K562 (cell line): Measurements from ENCODE around the gene COG3. TPM values are rescaled to one million over a fixed set of nuclear protein-coding genes. Genes with fewer than 3 reads are reported as not detected.

Experiments used
- NR2C2 ChIP-seq, 2 experiments: fragments of 200-800 bp in 1 of 2; sonication (Bioruptor generic) in 1 of 2; sonication (generic) in 1 of 2; formaldehyde crosslinking in 1 of 2; IDR thresholded peaks; 2 replicates each; pipeline versions ENCODE4 v1.6.1 to v1.8.0; 2016 to 2022; ENCODE audit warnings: mild to moderate bottlenecking in 1 of 2, missing compliant biosample characterization in 1 of 2, missing genetic modification characterization in 1 of 2, missing genetic modification reagents in 1 of 2
- STAT6 ChIP-seq: sonication (generic); formaldehyde crosslinking; IDR thresholded peaks from 2 replicates; pipeline ENCODE4 v1.8.1; 2023; ENCODE audit warnings: mild to moderate bottlenecking, missing genetic modification reagents
- ZNF830 ChIP-seq: fragments of 250-450 bp; sonication (Bioruptor Pico); IDR thresholded peaks from 2 replicates; pipeline ENCODE4 v1.5.0; 2021; ENCODE audit warnings: mild to moderate bottlenecking
- polyA plus RNA-seq, 8 experiments: library from polyadenylated mRNA; depleted of rRNA in 4 of 8; stranded (reverse) in 5 of 8; unstranded in 3 of 8; fragments of >200 nt; fragmentation: Nextera tagmentation in 2 of 8; fragmentation: Illumina TruSeq in 1 of 8; extraction: Ambion mirVana in 2 of 8; extraction: Trizol in 1 of 8; gene quantifications; 2 replicates each; pipeline versions ENCODE4 v1.2.1 to v1.2.3, GENCODE V29; 2011 to 2014; ENCODE audit warnings: inconsistent platforms in 1 of 8, missing spikeins in 1 of 8
- total RNA-seq, 7 experiments: library from RNA; depleted of rRNA in 6 of 7; stranded (reverse); fragments of >200 nt in 6 of 7; fragmentation: Illumina TruSeq in 2 of 7; extraction: Trizol in 2 of 7; gene quantifications; 2 replicates each; pipeline versions ENCODE4 v1.2.1 to v1.2.3, GENCODE V29; 2011 to 2021; ENCODE audit warnings: low replicate concordance in 1 of 7
- TF ChIP-seq, protein P1 (sequence below), 2 experiments: IDR thresholded peaks; 2 replicates each; pipeline ENCODE4 v1.6.1; 2012; ENCODE audit warnings: improper control_type of control experiment in 2 of 2, low read depth in 2 of 2, low read length in 2 of 2, borderline replicate concordance in 1 of 2
- TF ChIP-seq, protein P2 (sequence below): IDR thresholded peaks from 2 replicates; pipeline ENCODE4 v1.6.1; 2016; ENCODE audit warnings: missing genetic modification characterization, missing compliant biosample characterization

The COG3 gene
- total and polyA plus RNA-seq, 9 of the 15 experiments (the other 6 are each of a cell fraction or from before 2014, with no cell fraction given), result 3.9 to 22.9 (median 14.5) TPM

GRCh38 chr13:45464141-45464686 lies 525 bp upstream of the COG3 start (continued):
- TF ChIP-seq, protein P1, sequence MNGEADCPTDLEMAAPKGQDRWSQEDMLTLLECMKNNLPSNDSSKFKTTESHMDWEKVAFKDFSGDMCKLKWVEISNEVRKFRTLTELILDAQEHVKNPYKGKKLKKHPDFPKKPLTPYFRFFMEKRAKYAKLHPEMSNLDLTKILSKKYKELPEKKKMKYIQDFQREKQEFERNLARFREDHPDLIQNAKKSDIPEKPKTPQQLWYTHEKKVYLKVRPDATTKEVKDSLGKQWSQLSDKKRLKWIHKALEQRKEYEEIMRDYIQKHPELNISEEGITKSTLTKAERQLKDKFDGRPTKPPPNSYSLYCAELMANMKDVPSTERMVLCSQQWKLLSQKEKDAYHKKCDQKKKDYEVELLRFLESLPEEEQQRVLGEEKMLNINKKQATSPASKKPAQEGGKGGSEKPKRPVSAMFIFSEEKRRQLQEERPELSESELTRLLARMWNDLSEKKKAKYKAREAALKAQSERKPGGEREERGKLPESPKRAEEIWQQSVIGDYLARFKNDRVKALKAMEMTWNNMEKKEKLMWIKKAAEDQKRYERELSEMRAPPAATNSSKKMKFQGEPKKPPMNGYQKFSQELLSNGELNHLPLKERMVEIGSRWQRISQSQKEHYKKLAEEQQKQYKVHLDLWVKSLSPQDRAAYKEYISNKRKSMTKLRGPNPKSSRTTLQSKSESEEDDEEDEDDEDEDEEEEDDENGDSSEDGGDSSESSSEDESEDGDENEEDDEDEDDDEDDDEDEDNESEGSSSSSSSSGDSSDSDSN (IDR thresholded peaks at IDR 0.05; ENCODE audit: borderline replicate concordance in 1 of 2, low read depth in 2 of 2, low read length in 2 of 2), result 0 out of 4 replicates have a peak, but pooled peaks of 1 of the 2 experiments have one; percentile 21
- TF ChIP-seq, protein P2, sequence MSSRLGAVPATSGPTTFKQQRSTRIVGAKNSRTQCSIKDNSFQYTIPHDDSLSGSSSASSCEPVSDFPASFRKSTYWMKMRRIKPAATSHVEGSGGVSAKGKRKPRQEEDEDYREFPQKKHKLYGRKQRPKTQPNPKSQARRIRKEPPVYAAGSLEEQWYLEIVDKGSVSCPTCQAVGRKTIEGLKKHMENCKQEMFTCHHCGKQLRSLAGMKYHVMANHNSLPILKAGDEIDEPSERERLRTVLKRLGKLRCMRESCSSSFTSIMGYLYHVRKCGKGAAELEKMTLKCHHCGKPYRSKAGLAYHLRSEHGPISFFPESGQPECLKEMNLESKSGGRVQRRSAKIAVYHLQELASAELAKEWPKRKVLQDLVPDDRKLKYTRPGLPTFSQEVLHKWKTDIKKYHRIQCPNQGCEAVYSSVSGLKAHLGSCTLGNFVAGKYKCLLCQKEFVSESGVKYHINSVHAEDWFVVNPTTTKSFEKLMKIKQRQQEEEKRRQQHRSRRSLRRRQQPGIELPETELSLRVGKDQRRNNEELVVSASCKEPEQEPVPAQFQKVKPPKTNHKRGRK (tag), result no peak
- no peak for TF ChIP-seq ZNF830 (CRISPR knock-in tag)
- no peak for TF ChIP-seq STAT6 (CRISPR knock-in tag)
- TF ChIP-seq NR2C2 (CRISPR knock-in tag; IDR thresholded peaks at IDR 0.05), result no peak
- 0 out of 2 replicates have a peak, but pooled peaks have one; percentile 92 for TF ChIP-seq NR2C2 (tag; IDR thresholded peaks at IDR 0.05)
- TF ChIP-seq, all 486 proteins: peak for 11
